ENCODE data around the gene EPG5.
A peak's percentile ranks its signal among the peaks of the same experiment; 100 is the strongest.
"Not testable (repeated sequence)": the region's sequence is repeated elsewhere in the genome, so short reads cannot be mapped to it uniquely, and the experiment has no call there.

The EPG5 gene

GRCh38 chr18:45974088-45974536, 7.0 kb upstream of the EPG5 start:
- peak; percentile 19 for DNase-seq (ENCODE audit: low read depth)

GRCh38 chr18:45964913-45965312, 2.2 kb downstream of the EPG5 start:
- not testable (repeated sequence) for DNase-seq (ENCODE audit: low read depth)

GRCh38 chr18:45962866-45963265, 4.3 kb downstream of the EPG5 start:
- DNase-seq (ENCODE audit: low read depth), result no peak

GRCh38 chr18:45962461-45962860, 4.7 kb downstream of the EPG5 start:
- DNase-seq (ENCODE audit: low read depth), result no peak

- DNase-seq (ENCODE audit: low read depth), result not testable (repeated sequence)
Measured at GRCh38 chr18:45959484-45959883, 7.6 kb downstream of the EPG5 start.

GRCh38 chr18:45958730-45959129, 8.4 kb downstream of the EPG5 start:
- DNase-seq (ENCODE audit: low read depth), result no peak

- DNase-seq (ENCODE audit: low read depth), result no peak
Measured at GRCh38 chr18:45958027-45958426, 9.1 kb downstream of the EPG5 start.

GRCh38 chr18:45957100-45957499, 10.0 kb downstream of the EPG5 start:
- no peak for DNase-seq (ENCODE audit: low read depth)

GRCh38 chr18:45954070-45954934, 12.8 kb downstream of the EPG5 start:
- DNase-seq (ENCODE audit: low read depth), result no peak

- no peak for DNase-seq (ENCODE audit: low read depth)
Measured at GRCh38 chr18:45951016-45951714, 16.0 kb downstream of the EPG5 start.

GRCh38 chr18:45945669-45946068, 21.5 kb downstream of the EPG5 start:
- DNase-seq (ENCODE audit: low read depth), result no peak

GRCh38 chr18:45940724-45941123, 26.4 kb downstream of the EPG5 start:
- DNase-seq (ENCODE audit: low read depth), result no peak

- no peak for DNase-seq (ENCODE audit: low read depth)
Measured at GRCh38 chr18:45939236-45939635, 27.9 kb downstream of the EPG5 start.

GRCh38 chr18:45938488-45938935, 28.6 kb downstream of the EPG5 start:
- no peak for DNase-seq (ENCODE audit: low read depth)

GRCh38 chr18:45935591-45936335, 31.4 kb downstream of the EPG5 start:
- no peak for DNase-seq (ENCODE audit: low read depth)

GRCh38 chr18:45932708-45933107, 34.4 kb downstream of the EPG5 start:
- no peak for DNase-seq (ENCODE audit: low read depth)

GRCh38 chr18:45930963-45931362, 36.2 kb downstream of the EPG5 start:
- DNase-seq (ENCODE audit: low read depth), result no peak

GRCh38 chr18:45926691-45927090, 40.4 kb downstream of the EPG5 start:
- no peak for DNase-seq (ENCODE audit: low read depth)

GRCh38 chr18:45926085-45926484, 41.0 kb downstream of the EPG5 start:
- no peak for DNase-seq (ENCODE audit: low read depth)

- no peak for DNase-seq (ENCODE audit: low read depth)
Measured at GRCh38 chr18:45923138-45923537, 44.0 kb downstream of the EPG5 start.

- no peak for DNase-seq (ENCODE audit: low read depth)
Measured at GRCh38 chr18:45920367-45920766, 46.8 kb downstream of the EPG5 start.

- no peak for DNase-seq (ENCODE audit: low read depth)
Measured at GRCh38 chr18:45916302-45916701, 50.8 kb downstream of the EPG5 start.

GRCh38 chr18:45913276-45913675, 53.9 kb downstream of the EPG5 start:
- no peak for DNase-seq (ENCODE audit: low read depth)
